HG03558 (cell line): ENCODE data around the gene LGR4.
"Not testable (repeated sequence)": the region's sequence is repeated elsewhere in the genome, so short reads cannot be mapped to it uniquely, and the experiment has no call there.

ENCODE experiments used
- ATAC-seq: cut with Tn5 transposase; IDR thresholded peaks from one replicate; pipeline ENCODE4 v1.9.1; 2021; ENCODE audit warnings: moderate number of reproducible peaks; ENCODE audit not compliant: unreplicated experiment; ENCODE audit errors: extremely low read depth

Gene LGR4

DNA sequence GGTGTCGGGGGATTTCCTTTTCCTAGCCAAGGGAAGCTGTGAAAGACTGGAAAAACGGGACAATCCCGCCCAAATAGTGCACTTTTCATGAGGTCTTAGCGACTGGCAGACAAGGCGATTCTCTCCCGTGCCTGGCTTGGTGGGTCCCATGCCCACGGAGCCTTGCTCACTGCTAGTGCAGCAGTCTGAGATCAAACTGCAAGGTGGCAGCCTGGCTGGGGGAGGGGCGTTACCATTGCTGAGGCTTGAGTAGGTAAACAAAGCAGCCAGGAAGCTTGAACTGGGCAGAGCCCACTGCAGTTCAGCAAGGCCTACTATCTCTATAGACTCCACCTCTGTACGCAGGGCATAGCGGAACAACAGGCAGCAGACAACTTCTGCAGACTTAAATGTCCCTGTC lies 151.2 kb downstream of the LGR4 start:
- ATAC-seq = not testable (repeated sequence)

DNA sequence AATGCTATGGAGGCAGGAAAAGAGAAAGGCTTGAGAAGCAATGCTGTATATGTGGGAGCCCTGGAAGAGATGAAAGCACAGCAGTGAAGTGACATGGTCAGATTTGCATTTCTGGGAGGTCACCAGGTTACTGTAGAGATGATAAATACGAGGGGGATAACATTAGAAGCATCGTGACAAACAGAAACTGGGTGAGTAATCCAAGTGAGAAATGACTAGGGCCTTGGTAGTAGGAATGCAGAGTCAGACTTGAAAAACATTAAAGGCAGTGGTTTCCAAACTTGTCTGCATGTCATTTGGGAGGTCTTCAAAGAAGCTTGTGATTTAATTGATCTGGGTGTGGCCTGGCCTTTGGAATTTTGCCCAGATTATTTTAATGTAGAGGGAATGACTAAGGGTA lies 153.5 kb downstream of the LGR4 start:
- peak; percentile 99 for ATAC-seq

DNA sequence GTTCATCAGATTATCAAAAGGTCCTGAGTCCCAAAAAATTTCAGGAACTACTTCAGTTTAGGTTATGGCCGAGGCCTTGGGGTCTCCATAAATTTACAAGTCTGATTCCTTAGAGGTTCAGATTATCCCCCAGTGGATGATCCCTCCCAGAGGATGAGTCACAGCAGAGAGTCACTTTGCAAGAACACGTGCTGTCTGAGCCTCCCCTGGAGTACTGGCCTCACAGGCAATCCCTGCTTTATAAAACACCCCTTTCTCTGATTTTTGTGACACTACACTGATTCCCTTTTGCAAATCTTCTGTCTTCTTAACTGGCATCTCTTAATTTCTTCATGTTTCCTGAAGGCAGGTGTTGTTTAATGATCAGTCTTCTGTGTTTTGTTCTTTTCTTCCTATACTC lies 154.8 kb downstream of the LGR4 start:
- no peak for ATAC-seq
